ENCODE measurements around the gene CAPN8.

GRCh38 chr1:223706077-223706973, 40.8 kb upstream of the CAPN8 start:
- no peak for TF ChIP-seq FOXM1 (IDR thresholded peaks at IDR 0.05; ENCODE audit: borderline replicate concordance, low read depth)
- TF ChIP-seq REST (IDR thresholded peaks at IDR 0.05; ENCODE audit: low read depth) = no peak
- no peak for TF ChIP-seq TAF1 (IDR thresholded peaks at IDR 0.05; ENCODE audit: low read depth)
- no peak for TF ChIP-seq ZBTB7A (IDR thresholded peaks at IDR 0.05; ENCODE audit: low read depth)
- no peak for TF ChIP-seq CEBPB (IDR thresholded peaks at IDR 0.05)
- TF ChIP-seq USF1 (IDR thresholded peaks at IDR 0.05) = no peak
- TF ChIP-seq YY1 (IDR thresholded peaks at IDR 0.05; ENCODE audit: low read depth) = no peak
- no peak for TF ChIP-seq RAD21 (IDR thresholded peaks at IDR 0.05; ENCODE audit: low read depth)
- TF ChIP-seq TEAD4 (IDR thresholded peaks at IDR 0.05) = no peak
- no peak for TF ChIP-seq EGR1 (IDR thresholded peaks at IDR 0.05)

Data from Ishikawa (cell line).